HepG2 (cell line): ENCODE results near the gene SRD5A1. TPM values are rescaled to one million over a fixed set of nuclear protein-coding genes. Genes with fewer than 3 reads are reported as not detected.

Experiments used
- ATRX ChIP-seq: sonication (generic); formaldehyde crosslinking; IDR thresholded peaks from 2 replicates; pipeline ENCODE4 v1.4.0; 2020; ENCODE audit warnings: missing genetic modification reagents, borderline replicate concordance
- CCDC6 ChIP-seq: sonication (generic); formaldehyde crosslinking; IDR thresholded peaks from 2 replicates; pipeline ENCODE4 v1.8.1; 2022; ENCODE audit warnings: mild to moderate bottlenecking, missing genetic modification reagents, moderate library complexity
- EP300 ChIP-seq, 3 experiments: sonication (generic) in 1 of 3; formaldehyde crosslinking in 1 of 3; IDR thresholded peaks; 2 replicates each; pipeline versions ENCODE4 v1.5.1 to v1.6.1; 2011 to 2020; ENCODE audit warnings: low read depth in 2 of 3, low read length in 2 of 3, borderline replicate concordance in 1 of 3, improper control_type of control experiment in 1 of 3, mild to moderate bottlenecking in 1 of 3, missing genetic modification reagents in 1 of 3, moderate library complexity in 1 of 3
- HMG20B ChIP-seq: conservative IDR thresholded peaks from 2 replicates; pipeline ENCODE4 v1.6.1; 2016; ENCODE audit warnings: missing genetic modification reagents, missing compliant biosample characterization
- HNRNPH1 ChIP-seq: fragments of 200-400 bp; formaldehyde crosslinking; optimal IDR thresholded peaks from 2 replicates; pipeline ENCODE3; 2017; ENCODE audit warnings: mild to moderate bottlenecking, low read depth, low read length
- HOXD1 ChIP-seq: sonication (generic); formaldehyde crosslinking; IDR thresholded peaks from 2 replicates; pipeline ENCODE4 v1.5.0; 2020; ENCODE audit warnings: missing genetic modification reagents
- IKZF1 ChIP-seq: fragments of 450-650 bp; IDR thresholded peaks from 2 replicates; pipeline ENCODE4 v1.7.1; 2016
- NBN ChIP-seq: fragments of 450-650 bp; conservative IDR thresholded peaks from 2 replicates; pipeline ENCODE4 v1.6.1; 2017
- RBM22 ChIP-seq: fragments of 200-400 bp; formaldehyde crosslinking; optimal IDR thresholded peaks from 2 replicates; pipeline ENCODE3; 2017; ENCODE audit warnings: mild to moderate bottlenecking, low read length, moderate library complexity
- TEAD2 ChIP-seq: sonication (generic); formaldehyde crosslinking; IDR thresholded peaks from 2 replicates; pipeline ENCODE4 v1.9.0; 2021; ENCODE audit warnings: missing genetic modification reagents
- TOPORS ChIP-seq: sonication (generic); formaldehyde crosslinking; IDR thresholded peaks from 2 replicates; pipeline ENCODE4 v1.8.0; 2023; ENCODE audit warnings: mild to moderate bottlenecking, missing genetic modification reagents
- ZFP37 ChIP-seq: sonication (generic); formaldehyde crosslinking; IDR thresholded peaks from 2 replicates; pipeline ENCODE4 v1.4.0; 2020; ENCODE audit warnings: missing genetic modification reagents, borderline replicate concordance
- ZNF441 ChIP-seq: sonication (generic); formaldehyde crosslinking; IDR thresholded peaks from 2 replicates; pipeline ENCODE4 v1.7.0; 2021; ENCODE audit warnings: missing genetic modification reagents, borderline replicate concordance
- ZNF747 ChIP-seq: sonication (generic); formaldehyde crosslinking; IDR thresholded peaks from 2 replicates; pipeline ENCODE4 v1.8.1; 2023; ENCODE audit warnings: missing genetic modification reagents, mild to moderate bottlenecking, borderline replicate concordance
- ZNF788 ChIP-seq: sonication (generic); formaldehyde crosslinking; IDR thresholded peaks from 2 replicates; pipeline ENCODE4 v1.5.0; 2020; ENCODE audit warnings: mild to moderate bottlenecking, missing genetic modification reagents, borderline replicate concordance
- ZSCAN21 ChIP-seq: sonication (generic); formaldehyde crosslinking; IDR thresholded peaks from 2 replicates; pipeline ENCODE4 v1.8.0; 2022; ENCODE audit warnings: mild to moderate bottlenecking, missing genetic modification reagents, moderate library complexity, borderline replicate concordance
- polyA plus RNA-seq, 8 experiments: library from polyadenylated mRNA; depleted of rRNA in 3 of 8; stranded (reverse) in 7 of 8; unstranded in 1 of 8; fragments of >200 nt; fragmentation: Illumina TruSeq in 4 of 8; extraction: Trizol in 4 of 8; gene quantifications; 2 replicates each; pipeline versions ENCODE4 v1.2.1 to v1.2.3, GENCODE V29; 2011 to 2016; ENCODE audit warnings: low read depth in 4 of 8, missing spikeins in 1 of 8, mixed read lengths in 1 of 8; ENCODE audit not compliant: insufficient read depth in 1 of 8
- total RNA-seq, 5 experiments: library from RNA; depleted of rRNA; stranded (reverse); fragments of >200 nt; fragmentation: Illumina TruSeq; extraction: Trizol; gene quantifications; 2 replicates each; pipeline ENCODE4 v1.2.3, GENCODE V29; 2016; ENCODE audit warnings: low read depth in 1 of 5
- TF ChIP-seq, protein P1 (sequence below), 2 experiments: sonication (generic) in 1 of 2; formaldehyde crosslinking in 1 of 2; IDR thresholded peaks; 2 replicates each; pipeline versions ENCODE4 v1.6.1 to v1.9.0; 2014 to 2022; ENCODE audit warnings: antibody characterized with exemption in 1 of 2, borderline replicate concordance in 1 of 2, inconsistent platforms in 1 of 2, low read depth in 1 of 2, missing genetic modification reagents in 1 of 2
- TF ChIP-seq, protein P2 (sequence below): sonication (generic); formaldehyde crosslinking; IDR thresholded peaks from 2 replicates; pipeline ENCODE4 v1.8.0; 2022; ENCODE audit warnings: missing genetic modification reagents, mild to moderate bottlenecking, inconsistent platforms, borderline replicate concordance

Gene SRD5A1
- total and polyA plus RNA-seq, 2 of the 13 experiments (the other 11 are each of a cell fraction or from before 2014, with no cell fraction given), result 6.1 to 9.9 TPM

DNA sequence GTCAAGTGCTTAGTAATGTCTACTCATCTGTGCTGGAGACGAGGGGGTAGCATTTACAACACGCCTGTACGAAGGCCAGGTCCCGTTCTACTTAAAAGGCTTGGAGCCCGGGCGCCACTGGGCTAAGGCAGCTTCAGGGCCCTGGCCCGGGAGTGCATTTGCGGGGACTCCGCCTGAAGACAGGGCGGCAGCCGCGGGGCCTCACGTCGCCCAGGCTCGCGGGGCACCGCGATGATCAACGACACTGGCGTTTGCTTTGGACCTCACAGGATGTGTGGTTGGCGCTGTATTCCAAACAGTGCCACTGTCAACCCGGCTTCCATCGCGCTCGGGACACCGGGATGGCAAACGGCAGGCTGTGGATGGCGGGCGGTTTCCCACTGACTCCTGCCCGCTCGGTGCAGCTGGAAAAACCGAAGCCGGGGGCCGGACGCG is 78.9 kb downstream of the SRD5A1 start (continued):
- TF ChIP-seq, protein P1, sequence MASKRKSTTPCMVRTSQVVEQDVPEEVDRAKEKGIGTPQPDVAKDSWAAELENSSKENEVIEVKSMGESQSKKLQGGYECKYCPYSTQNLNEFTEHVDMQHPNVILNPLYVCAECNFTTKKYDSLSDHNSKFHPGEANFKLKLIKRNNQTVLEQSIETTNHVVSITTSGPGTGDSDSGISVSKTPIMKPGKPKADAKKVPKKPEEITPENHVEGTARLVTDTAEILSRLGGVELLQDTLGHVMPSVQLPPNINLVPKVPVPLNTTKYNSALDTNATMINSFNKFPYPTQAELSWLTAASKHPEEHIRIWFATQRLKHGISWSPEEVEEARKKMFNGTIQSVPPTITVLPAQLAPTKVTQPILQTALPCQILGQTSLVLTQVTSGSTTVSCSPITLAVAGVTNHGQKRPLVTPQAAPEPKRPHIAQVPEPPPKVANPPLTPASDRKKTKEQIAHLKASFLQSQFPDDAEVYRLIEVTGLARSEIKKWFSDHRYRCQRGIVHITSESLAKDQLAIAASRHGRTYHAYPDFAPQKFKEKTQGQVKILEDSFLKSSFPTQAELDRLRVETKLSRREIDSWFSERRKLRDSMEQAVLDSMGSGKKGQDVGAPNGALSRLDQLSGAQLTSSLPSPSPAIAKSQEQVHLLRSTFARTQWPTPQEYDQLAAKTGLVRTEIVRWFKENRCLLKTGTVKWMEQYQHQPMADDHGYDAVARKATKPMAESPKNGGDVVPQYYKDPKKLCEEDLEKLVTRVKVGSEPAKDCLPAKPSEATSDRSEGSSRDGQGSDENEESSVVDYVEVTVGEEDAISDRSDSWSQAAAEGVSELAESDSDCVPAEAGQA (IDR thresholded peaks at IDR 0.05; ENCODE audit: low read depth), result 0 out of 2 replicates have a peak, but pooled peaks have one; percentile 24
- TF ChIP-seq, protein P1 (CRISPR knock-in tag; IDR thresholded peaks at IDR 0.05; ENCODE audit: borderline replicate concordance), result no peak
- TF ChIP-seq TEAD2 (CRISPR knock-in tag) (no peak), EP300 (IDR thresholded peaks at IDR 0.05; ENCODE audit: low read depth in 2 of 2, low read length in 2 of 2) (0 out of 4 replicates have a peak, but pooled peaks of 1 of the 2 experiments have one; percentile 2), EP300 (CRISPR knock-in tag; IDR thresholded peaks at IDR 0.05; ENCODE audit: borderline replicate concordance) (no peak), HMG20B (CRISPR knock-in tag) (no peak), RBM22 (no peak), HOXD1 (CRISPR knock-in tag) (no peak), ZSCAN21 (CRISPR knock-in tag) (0 out of 2 replicates have a peak, but pooled peaks have one; percentile 3), ZNF788 (CRISPR knock-in tag) (peak; percentile 43; the same call in 1 of the 2 replicates), NBN (no peak), TOPORS (CRISPR knock-in tag) (no peak), ZNF747 (no peak), ATRX (CRISPR knock-in tag) (no peak), ZFP37 (CRISPR knock-in tag) (no peak), HNRNPH1 (no peak), ZNF441 (no peak), IKZF1 (no peak), CCDC6 (no peak)
- TF ChIP-seq, protein P2, sequence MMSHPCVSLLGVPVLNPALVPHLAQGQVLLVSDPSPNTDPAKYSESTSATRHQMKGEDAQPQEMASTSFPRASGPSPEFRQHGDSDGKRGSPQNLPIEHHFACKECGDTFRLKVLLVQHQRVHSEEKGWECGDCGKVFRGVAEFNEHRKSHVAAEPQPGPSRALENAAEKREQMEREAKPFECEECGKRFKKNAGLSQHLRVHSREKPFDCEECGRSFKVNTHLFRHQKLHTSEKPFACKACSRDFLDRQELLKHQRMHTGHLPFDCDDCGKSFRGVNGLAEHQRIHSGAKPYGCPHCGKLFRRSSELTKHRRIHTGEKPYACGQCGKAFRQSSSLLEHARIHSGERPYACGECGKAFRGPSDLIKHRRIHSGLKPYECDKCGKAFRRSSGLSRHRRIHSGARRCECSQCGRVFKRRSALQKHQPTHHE (CRISPR knock-in tag), result no peak
